WI38 (cell line): ENCODE measurements around the gene PLEKHG5.

Experiments
- H3K4me3 ChIP-seq: 2 replicates; pipeline ENCODE4 v1.5.1; 2011; ENCODE audit warnings: low read depth, mild to moderate bottlenecking, control low read depth, low read length
- TF ChIP-seq, protein P1 (sequence below): IDR thresholded peaks from 2 replicates; pipeline ENCODE4 v1.5.1; 2012; ENCODE audit warnings: low read depth, mild to moderate bottlenecking, control low read depth, low read length

PLEKHG5 gene

DNA sequence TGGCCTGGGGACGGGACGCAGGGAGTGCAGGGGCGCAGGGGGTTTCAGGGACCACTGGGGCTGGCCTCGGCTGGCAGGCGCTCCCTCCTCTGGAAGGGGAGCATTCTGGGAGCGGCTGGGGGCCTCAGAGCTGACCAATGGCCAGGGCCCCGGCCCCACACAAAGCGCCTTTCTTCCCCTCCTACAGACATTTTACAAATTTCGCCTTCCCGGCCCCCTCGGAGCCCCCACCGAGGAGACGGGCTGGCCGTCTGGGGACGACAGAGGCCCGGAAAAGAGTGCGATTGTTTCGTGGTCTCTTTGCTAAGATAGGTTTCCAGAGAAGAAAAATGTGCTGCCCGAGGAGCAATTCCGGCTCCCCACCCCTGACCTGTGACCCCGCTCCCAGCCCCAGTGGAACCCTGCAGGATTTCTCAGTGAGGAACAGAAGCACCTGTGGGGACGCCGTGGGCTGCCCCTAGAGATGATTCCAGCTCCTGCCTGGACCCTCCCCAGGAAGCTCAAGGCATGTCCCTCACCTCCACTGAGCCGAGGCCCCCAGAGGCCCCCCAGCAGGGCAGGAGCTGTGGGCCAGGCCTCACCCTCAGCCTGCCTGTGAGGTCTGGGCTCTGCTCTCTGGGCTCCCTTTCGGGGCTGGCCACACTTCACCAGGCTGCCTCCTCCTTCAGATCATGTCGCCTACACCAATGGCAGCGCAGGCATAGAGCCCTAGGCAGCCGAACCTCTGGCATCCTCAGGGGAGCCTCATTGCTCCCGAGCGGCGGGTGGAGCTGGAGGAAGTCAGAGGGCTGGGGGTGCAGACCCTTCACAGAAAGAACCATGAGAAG is 15.0 kb upstream of the PLEKHG5 start:
- TF ChIP-seq, protein P1, sequence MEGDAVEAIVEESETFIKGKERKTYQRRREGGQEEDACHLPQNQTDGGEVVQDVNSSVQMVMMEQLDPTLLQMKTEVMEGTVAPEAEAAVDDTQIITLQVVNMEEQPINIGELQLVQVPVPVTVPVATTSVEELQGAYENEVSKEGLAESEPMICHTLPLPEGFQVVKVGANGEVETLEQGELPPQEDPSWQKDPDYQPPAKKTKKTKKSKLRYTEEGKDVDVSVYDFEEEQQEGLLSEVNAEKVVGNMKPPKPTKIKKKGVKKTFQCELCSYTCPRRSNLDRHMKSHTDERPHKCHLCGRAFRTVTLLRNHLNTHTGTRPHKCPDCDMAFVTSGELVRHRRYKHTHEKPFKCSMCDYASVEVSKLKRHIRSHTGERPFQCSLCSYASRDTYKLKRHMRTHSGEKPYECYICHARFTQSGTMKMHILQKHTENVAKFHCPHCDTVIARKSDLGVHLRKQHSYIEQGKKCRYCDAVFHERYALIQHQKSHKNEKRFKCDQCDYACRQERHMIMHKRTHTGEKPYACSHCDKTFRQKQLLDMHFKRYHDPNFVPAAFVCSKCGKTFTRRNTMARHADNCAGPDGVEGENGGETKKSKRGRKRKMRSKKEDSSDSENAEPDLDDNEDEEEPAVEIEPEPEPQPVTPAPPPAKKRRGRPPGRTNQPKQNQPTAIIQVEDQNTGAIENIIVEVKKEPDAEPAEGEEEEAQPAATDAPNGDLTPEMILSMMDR, result no peak
- H3K4me3 ChIP-seq, result no peak overlapping the region

DNA sequence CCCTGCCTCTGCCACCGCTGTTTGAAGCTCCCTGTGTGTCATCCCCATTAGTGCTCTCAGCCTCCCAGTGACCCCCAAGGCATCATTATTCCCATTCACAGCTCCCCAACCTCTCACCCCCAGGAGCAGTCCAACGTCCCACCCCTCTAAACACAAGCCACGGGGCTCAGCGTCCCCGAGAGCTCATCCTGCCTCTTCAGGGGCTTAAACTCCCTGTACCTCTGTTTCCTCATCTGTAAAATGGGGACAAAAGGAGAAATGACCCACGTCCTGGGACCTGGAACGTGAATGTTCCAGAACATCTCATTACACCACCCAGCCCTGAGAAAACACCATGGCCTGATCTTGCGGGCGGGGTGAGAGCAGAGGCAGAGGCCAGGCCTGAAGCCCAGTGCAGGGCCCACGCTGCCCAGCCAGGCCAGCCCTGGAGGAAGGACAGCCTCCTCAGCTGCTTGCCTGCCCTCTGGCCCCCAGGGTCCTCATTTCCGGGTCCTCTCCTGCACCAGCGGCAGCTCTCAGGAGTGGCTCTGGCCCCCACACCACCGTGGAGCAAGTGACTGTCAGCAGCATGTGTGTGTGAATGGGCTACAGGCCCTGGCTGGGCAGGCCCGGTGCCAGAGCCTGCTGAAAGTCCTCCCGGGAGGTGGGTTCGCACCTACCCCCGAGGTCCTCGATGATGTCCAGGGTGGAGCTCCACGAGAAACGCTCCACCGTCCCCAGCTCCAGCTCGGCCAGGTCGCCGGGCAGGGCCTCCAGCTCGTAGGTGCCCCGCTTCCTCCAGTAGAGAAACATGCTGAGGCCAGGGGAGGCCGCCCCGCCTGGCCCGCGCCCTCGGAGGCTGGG is 14.1 kb upstream of the PLEKHG5 start:
- H3K4me3 ChIP-seq, result no peak overlapping the region
- TF ChIP-seq, protein P1, result no peak

DNA sequence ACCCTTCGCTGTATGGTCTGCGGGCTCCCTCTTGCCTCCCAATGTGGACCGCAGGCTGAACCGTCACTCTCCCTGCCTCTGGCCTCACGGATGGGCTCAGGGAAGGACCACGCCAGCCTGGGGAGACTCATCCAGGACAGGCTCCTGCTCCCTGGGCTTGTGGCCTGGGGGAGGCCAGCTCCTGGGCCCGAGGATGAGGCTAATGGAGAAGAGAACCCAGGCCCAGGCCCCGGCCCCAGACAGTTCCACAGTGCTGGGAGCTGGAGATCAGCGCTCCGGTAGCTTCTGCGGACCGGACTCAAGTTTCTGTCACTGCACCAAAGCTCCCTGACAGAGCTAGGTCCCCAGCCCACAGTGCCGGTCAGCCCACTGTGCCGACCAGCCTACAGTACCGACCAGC is 13.4 kb upstream of the PLEKHG5 start:
- TF ChIP-seq, protein P1, result no peak

DNA sequence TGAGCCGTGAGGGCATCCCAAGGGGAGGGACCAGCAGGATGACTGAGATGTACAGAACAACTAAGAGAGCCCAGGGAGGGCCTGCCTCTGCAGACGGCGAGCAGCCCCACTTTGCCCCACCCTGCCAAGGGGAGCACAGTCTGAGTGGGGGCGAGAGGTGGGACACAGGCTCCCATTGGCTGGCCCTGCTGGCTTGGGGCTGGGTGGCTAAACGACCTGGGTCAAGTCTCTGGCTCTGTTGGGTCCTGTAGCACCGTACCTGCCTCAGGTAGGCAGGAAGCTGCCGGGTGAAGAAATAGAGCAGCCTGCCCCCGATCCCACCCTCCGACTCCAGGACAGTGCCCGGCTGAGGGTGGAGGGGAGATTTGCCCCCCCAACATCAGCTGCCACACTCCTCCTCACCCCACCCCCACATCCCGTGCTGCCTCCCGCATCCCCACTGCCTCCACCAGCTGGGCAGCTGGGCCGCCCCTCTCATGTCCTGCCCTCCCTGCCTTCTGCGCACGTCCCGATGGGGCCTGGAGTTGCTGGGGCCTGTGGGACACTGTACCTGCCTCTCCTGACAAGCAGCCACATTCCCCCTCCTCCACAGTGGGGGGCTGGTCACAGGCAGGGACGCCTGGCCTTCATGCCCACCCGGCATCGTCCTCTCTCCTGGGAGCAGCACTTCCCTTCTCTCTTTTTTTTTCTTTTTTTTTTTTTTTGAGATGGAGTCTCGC is 12.6 kb upstream of the PLEKHG5 start:
- TF ChIP-seq, protein P1, result no peak
- no peak overlapping the region for H3K4me3 ChIP-seq

More for the DNA sequence above, 13.4 kb upstream of the PLEKHG5 start:
- no peak overlapping the region for H3K4me3 ChIP-seq

DNA sequence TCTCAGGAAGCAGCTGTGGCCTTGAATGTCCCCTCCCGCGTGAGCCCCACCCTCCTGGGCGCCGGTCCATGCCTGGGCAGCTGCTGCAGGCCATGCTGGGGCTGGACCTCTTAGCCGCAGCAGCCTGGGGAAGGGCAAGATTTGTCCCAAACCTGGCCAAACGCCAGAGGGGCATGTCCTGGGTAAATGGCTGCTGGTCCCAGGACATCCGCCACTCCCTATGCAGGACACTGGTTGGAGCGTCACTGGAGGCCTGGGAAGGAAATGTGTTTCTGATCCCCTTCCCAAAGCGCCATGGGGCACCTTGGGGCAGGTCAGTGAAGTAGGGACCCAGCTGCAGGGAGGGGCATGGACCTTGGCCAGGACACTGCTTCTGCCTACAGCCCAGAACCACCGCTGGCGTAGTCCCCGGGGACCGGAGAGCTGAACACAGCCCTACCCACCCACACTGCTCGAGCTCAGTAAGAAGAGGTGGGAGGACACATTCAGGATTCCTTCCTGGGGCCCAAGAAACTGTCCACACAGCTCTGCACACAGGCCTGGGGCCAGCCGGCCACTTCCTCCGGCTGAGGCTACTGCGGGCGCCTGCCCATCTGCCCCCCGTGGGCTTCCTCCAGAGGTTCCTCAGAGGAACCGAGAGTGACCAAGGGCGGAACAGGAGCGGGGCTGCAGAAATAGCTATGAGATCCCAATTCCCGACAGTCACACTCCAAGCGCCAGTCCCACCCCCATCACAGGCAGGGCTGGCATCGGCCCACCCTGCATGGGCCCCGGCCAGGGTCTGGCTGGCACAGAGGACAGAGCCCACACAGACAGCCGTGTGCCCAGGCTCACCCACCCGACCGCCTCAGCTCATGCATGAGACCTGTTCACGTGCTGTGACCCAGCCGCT is 10.8 kb upstream of the PLEKHG5 start:
- TF ChIP-seq, protein P1, result no peak
- H3K4me3 ChIP-seq, result no peak overlapping the region

DNA sequence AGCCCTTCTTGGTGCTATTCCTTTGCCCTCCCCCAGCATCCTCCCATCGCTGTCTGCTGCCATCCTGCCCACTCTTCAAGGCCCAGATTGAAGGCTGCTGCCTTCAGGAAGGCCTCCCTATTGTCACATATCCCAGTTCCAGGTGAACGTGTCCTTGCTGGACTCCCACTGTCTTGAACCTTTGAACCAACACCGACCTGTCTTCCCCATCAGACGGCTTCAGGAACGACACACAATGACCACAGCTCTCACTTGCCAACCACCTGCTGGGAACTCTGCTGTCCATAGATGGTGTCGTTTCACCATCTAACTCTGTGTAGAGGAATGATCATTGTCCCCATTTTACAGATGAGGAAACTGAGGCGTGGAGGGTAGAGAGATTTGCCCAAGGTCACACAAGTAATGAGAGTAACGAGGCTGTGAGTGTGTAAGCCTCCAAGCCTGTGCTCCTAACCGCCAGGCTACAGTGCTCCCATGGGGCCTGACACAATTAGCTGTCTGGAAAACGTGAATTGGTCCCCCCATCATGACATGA is 9.9 kb upstream of the PLEKHG5 start:
- TF ChIP-seq, protein P1, result no peak
- no peak overlapping the region for H3K4me3 ChIP-seq
